NCI-H2227 treated with DMSO at 0.1 percent for 48 hours (cell line): ENCODE measurements around the gene GRIN1.

Source experiments
- DNase-seq: peaks from one replicate; lab custom pipeline; 2025; lab: John Stamatoyannopoulos, UW

Gene GRIN1

DNA sequence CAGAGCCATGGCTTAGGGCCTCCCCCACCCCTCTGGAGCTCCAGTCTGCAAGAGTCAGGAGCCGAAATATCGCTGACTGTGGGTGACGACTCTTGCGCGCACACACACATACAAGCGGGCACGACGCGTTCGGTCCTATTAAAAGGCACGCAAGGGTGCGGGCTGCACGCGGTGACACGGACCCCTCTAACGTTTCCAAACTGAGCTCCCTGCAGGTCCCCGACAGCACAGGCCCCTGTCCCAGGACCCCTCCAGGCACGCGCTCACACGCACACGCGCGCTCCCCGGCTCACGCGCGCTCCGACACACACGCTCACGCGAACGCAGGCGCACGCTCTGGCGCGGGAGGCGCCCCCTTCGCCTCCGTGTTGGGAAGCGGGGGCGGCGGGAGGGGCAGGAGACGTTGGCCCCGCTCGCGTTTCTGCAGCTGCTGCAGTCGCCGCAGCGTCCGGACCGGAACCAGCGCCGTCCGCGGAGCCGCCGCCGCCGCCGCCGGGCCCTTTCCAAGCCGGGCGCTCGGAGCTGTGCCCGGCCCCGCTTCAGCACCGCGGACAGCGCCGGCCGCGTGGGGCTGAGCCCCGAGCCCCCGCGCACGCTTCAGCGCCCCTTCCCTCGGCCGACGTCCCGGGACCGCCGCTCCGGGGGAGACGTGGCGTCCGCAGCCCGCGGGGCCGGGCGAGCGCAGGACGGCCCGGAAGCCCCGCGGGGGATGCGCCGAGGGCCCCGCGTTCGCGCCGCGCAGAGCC lies at the start of gene GRIN1:
GRIN1 (plus strand) TSS at position 433 of the 746 bp plus-strand sequence. CDS start 333 bp downstream, outside the sequence.
- DNase-seq = no peak

DNA sequence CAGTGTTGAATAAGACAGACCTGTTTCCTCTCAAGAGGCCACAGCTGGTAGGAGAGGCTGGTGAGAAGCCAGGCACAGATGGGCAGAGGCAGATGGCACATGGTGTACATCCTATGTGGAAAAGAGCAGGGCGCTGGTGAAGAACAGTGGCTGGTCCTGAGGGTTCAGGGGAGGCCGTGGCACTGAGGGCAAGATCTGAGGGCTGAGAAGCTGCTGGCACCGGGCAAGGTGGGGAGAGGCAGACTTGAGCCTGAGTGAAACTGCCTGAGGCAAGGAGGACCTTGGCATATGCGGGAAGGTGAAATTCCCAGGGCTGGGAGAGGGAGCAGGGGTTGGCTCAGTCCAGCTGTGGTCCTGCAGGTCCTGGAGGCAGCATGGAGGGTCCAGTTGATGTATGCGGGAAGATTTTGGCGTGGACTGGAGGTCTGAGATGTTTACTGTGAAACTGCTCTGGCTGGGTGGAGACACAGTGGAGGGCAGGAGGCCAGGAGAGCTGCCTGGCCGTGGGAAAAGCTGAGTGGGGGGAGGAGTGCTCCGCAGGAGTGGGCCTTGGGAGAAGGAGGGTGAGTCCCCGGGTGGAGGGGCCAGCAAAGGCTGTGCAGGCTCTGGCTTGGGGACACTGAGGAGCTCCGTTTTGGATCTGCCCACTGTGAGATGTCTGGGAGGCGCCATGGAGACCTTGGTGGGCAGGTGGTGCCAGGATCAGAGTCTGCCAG lies 49.6 kb upstream of the GRIN1 start:
- no peak for DNase-seq

DNA sequence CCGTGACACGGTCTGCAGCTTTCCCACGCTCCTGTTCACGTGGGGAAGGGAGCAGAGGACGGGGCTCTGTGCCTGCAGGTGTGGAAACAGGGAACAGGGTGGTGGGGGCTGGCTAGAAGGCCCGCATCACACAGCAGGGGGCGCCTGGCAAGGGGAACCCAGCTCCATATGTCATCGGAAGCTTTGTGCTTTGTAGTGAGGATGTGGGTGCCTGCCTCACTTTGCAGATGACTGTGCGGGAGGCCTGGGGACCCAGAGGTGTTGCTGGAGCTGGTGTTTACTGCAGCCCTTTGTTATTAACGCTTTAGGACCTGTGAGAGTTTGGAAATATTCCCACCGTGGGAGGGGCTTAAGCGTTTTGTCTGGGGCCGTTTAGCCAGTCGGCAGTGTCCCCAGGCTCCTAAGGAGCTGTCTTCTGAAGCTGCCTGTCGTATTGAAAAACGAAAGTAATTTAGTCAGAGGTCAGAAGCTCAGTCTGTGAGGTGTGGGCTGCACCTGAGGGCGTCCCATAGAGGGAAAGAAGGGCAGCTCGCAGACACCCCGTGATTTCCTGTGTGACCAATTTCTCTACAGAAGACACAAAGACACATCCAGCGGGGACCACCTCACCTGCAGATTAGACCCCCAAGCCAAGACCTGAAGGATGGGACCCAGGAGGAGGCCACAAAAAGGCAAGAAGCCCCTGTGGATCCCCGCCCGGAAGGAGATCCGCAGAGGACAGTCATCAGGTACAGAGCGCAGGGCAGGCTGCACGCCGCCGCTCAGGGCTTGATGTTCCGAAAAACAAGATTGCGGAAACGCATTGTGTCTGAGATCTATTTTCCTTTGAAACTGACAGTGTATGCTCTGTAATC lies 43.1 kb upstream of the GRIN1 start:
- DNase-seq = no peak

DNA sequence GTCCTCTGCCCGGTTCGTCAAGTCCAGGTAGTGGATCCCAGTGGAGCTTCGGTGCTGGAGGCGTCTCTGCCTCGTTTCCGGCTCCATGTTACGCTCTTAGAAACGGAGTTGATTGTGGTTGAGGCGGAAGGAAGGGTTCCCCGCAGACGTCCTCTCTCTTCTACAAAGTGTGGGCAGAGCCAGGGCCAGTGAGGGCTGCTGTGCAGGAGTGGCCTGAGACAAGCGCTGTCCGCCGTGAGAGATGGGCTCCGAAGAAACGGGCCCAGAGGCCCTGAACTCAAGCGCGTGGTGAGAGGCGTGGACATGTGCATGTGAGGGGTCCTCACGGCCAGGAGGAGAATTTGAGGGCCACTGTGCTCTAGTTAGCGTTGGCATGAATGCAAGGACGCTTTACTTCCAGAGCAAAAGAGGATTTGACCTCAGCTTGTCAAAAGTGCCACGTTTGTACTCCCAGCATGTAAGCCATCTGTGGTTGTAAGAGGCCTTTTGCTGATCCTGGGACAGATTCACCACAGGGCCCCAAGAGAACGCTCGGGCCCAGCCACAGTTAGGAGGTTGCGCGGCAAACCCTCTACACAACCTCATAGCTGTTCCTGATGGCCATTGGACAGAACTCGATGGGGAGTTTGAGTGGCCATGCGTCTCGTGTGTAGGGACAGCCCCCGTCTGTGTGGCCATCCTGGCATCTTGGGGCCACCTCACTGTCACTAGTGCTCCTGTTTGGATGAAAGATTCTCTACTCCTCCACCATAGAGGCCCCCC lies 42.0 kb upstream of the GRIN1 start:
- DNase-seq = no peak

DNA sequence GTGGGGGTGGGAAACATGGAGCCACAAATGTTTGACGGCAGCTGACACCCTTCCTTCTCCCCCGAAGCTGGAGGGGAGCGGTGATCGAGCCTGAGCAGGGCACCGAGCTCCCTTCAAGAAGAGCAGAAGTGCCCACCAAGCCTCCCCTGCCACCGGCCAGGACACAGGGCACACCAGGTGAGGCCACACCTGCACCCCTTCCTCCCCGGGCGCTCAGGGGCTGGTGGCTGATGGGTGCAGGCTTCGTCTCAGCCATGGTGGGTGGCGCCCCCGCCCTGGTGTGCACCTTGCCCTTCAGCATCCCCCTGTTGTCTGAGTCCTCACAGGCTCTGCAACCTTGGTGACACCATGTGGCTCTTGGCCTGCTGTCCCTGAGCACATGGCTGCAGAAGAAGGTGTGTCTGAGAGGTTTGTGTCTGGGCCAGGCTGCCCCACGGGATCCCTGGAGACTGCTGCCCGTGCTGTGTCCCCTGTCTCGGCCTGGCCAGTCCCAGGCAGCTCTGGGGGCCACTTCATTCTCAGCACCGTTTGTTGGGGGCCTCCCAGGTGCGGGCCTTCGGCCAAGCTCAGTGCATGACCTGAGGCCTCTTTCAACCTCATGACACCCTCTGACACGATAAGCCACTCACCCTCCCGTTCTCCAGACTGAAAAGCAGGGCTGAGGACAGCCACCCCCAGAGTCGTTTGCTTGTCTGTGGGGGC lies 41.0 kb upstream of the GRIN1 start:
- no peak for DNase-seq

DNA sequence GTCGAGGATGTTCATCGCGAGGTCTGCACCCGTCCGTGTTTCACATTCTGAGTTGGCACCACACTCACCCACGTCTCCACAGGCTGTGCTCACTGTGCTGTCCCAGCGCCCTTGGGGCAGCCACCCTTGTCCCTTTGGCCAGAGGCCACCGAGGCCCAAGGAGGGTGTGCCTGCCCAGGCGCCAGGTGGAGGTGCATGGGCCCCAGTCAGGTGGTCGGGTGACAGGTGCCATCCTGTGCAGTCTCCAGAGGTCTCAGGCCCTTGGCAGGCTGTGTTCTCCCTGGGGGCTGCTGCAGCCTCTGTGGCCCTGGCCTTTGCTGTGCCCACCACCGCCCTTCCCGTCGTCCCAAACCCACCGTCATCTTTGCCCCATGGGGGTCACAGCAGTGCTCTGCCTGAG lies 39.7 kb upstream of the GRIN1 start:
- DNase-seq = no peak

DNA sequence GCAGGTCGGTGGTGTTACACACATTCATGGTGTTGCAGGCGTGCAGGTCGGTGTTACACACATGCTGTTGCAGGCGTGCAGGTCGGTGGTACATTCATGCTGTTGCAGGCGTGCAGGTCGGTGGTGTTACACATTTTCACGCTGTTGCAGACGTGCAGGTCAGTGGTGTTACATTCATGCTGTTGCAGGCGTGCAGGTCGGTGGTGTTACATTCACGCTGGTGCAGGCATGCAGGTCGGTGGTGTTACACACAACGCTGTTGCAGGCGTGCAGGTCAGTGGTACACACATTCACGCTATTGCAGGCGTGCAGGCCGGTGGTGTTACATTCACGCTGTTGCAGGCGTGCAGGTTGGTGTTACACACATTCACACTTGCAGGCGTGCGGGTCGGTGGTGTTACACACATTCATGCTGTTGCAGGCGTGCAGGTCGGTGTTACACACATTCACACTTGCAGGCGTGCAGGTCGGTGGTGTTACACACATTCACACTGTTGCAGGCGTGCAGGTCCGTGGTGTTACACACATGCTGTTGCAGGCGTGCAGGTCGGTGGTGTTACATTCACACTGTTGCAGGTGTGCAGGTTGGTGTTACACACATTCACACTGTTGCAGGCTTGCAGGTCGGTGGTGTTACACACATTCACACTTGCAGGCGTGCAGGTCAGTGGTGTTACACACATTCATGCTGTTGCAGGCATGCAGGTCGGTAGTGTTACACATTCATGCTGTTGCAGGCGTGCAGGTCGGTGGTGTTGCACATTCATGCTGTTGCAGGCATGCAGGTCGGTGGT lies 35.6 kb upstream of the GRIN1 start:
- no peak for DNase-seq

DNA sequence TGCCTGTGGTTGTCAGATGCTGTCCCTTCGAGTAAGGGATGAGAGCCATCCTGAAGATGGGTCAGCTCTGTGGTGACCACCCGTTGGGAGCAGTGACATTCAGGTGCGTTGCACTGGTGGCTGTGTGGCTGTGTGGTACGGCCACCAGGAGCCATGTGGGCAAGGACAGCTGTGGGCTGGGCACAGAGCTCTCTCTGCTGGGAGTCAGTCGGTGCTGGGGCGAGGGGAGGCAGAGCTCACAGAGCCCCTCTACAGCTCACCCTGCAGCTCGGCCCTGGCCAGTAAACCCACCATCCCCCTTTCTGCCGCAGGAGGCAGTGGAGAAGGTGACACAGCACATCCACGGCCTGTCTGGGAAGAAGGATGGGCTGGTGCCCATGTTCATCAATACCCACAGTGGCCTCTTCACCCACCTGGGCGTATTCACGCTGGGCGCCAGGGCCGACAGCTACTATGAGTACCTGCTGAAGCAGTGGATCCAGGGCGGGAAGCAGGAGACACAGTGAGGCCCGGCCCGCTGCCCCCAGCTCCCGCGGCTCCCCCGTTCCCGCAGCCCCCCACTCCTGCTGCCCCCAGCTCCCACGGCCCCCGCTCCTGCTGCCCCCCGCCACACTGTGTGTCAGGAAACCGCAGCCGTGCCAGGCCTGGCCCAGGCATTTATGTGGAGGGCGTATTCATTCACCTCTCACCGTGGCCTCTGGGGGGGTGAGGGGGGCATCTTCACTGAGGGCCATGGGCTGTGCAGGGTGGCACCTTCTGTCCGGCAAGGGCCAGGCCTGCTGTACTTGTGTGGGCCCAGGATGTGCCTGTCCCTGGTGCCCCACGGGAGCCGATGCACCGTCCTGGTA lies 32.9 kb upstream of the GRIN1 start:
- no peak for DNase-seq

DNA sequence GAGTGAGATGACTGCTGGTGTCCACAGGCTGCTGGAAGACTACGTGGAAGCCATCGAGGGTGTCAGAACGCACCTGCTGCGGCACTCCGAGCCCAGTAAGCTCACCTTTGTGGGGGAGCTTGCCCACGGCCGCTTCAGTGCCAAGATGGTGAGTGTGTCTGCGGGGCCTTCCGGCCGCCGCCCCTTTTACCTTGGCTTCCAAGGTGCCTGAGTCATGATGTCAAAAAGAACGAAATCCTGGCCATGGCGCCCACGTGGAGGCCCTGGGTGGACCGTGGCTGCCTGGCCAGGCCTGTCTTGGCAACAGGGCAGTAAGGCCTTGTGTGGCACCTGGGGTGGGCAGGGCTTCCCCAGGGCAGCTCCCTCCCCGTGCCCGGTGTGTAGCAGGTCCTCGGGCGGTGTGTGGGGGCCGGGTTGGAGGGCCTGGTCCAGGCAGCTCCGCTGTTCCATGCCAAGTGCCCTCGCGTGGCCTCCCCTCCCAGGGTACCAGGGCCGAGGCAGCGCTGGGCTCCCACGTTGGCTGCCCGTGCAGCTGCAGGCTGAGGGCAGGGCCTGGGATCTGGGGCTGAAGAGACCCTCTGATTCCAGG lies 32.2 kb upstream of the GRIN1 start:
- DNase-seq = no peak

DNA sequence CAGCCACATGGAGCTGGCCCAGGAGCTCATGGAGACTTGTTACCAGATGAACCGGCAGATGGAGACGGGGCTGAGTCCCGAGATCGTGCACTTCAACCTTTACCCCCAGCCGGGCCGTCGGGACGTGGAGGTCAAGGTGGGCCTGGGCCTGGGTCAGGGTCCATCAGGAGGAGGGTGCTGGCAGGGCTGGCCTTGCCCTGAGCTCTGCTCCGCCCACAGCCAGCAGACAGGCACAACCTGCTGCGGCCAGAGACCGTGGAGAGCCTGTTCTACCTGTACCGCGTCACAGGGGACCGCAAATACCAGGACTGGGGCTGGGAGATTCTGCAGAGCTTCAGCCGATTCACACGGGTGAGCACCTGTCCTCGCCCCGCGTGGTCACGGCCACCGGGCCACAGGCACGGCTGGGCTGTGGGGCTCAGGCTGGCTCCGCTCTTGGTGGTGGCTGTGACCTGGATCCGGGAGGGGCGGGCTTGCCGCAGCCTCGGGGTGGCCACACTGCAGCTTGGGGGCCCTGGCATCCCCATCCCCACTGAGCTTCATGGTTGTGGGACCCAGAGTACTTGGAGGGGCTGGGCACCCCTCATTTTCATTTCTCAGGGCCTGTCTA lies 31.5 kb upstream of the GRIN1 start:
- DNase-seq = no peak

DNA sequence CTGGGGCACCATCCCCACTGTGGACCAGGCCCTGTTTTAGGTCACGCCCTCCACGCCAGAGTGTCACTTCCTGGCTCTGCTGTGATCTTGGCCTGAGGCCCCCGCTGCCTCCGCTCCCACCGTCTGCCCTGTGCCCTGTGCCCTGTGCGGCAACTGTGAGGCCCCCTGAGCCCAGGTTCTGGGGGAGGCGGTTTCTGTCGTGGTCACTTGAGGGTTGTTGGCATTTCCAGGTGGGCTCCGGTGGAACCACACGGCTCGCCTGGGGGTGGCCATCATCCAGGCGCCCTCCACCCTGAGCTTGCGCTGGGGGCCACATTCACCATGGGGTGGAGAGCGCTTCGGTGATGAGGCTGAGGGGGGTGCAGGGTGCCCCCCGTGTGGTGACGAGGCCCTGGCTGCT lies 31.0 kb upstream of the GRIN1 start:
- DNase-seq = no peak

DNA sequence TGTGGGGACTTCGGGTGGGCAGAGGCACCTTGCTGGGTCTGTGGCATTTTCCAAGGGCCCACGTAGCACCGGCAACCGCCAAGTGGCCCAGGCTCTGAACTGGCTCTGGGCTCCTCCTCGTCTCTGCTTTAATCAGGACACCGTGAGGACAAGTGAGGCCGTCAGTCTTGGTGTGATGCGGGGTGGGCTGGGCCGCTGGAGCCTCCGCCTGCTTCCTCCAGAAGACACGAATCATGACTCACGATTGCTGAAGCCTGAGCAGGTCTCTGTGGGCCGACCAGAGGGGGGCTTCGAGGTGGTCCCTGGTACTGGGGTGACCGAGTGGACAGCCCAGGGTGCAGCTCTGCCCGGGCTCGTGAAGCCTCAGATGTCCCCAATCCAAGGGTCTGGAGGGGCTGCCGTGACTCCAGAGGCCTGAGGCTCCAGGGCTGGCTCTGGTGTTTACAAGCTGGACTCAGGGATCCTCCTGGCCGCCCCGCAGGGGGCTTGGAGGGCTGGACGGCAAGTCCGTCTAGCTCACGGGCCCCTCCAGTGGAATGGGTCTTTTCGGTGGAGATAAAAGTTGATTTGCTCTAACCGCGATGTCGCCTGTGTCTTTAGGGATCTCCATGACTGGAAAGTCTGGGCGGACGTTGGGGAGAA lies 30.2 kb upstream of the GRIN1 start:
- no peak for DNase-seq

DNA sequence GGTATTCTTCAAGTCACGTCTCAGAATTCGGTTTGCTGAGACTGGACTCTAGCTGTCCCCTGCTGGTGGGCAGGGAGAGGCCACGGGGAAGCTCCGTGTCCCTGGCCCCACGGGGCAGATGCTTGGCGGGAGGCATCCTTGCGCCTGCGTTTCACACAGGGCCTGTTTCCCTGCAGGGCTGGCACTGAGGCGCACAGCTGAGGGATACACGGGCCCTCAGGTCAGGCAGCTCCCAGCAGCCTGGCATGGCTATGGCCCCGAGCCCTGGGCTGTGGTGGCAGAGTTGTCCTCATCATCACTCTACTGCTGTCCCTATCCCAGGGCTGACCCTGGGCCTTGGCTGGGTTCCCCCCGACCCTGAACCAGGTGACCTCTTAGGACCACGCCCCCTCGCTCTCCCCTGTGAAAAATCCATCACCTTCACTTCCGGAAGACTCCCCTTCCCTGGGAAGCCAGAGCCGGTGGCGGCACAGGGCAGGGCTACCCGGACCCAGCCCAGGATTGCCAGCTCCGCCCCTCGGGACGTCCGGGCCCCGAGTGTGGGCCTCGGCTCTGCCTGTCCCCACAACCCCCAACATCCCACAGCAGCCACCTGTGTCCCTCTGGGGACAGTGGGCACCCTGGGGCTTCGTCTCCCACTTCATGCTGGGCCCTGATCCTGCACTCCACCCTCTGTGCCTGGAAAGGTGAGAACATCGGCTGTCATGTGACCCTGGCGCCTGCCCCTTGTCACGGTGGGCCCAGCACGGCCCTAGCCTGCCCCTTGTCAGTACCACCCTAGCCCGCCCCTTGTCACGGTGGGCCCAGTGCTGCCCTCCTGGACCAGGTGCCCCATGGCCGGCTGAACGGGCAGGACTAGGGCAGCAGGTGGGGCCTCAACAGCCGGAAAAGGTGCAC lies 29.5 kb upstream of the GRIN1 start:
- DNase-seq = no peak

DNA sequence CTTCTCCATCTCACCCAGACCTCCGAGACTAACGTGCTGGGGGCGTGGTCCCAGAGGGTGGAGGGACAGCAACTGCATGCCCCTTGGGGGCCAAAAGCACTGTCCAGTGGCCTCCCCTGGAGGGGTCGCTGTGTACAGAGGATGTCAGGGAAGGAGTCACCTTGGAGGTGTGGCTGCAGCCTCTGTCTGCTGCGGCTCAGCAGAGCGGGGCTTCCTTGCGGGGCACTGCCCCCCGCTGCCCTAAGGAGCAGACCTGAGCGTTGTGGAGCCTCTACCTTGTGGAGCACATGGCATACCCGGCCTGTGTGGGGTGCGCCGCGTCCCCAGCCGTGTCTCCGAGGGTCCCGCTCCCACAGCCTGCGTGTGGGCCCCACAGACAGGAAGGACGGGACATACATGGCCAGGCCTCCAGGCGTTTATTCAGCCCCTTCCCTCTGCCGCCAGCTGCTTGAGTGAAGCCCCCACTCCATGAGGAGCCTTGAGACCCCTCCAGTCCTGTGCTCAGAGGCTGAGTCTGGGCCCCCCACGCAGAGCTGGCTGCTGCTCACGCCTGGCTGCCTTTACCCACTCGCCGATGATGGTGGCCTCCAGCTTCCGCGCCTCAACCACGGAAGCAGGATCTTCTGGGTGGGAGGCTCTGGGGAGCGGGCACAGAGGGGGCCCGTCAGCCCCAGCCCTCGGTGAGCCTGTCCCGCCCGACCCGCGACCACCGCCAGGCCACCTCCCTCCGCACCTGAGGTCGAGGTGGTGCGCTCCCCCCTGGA lies 28.6 kb upstream of the GRIN1 start:
- DNase-seq = no peak

DNA sequence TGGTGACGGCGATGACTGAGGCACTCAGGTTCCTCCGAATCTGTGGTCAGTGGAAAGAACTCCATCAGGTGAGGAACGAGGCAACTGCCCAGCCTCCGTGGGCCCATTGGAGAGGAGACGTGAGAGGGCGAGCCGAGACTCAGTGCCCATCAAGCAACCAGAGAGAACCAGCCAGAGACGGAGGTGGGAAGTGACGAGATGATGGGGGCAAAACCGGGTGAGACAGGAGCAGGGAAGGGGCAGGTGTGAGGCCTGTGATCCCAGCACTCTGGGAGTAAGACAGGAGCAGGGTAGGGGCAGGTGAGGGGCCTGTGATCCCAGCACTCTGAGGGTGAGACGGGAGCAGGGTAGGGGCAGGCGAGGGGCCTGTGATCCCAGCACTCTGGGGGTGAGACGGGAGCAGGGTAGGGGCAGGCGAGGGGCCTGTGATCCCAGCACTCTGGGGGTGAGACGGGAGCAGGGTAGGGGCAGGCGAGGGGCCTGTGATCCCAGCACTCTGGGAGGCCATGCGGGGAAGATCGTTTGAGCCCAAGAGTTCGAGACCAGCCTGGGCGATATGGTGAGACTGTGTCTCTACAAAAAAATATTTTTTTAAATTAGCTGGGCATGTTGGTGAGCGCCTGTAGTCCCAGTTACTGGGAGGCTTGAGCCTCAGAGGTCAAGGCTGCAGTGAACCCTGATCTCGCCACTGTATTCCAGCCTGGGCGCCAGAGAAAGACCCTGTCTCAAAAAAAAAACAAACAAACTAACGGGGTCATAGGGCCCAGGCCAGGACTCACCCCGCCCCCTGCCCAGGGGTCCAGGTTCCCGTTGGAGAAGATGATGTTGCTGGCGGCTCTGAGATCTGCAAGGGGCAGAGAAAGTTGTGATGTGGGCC lies 27.8 kb upstream of the GRIN1 start:
- no peak for DNase-seq
